Loucy (cell line): ENCODE results near the gene ARHGAP6.

ENCODE experiments used
- CTCF ChIP-seq: fragments of 200-600 bp; sonication (generic); conservative IDR thresholded peaks from 2 replicates; pipeline ENCODE4 v1.5.1; 2014; ENCODE audit warnings: mild to moderate bottlenecking, antibody characterized with exemption, low read length
- EZH2phosphoT487 ChIP-seq: fragments of 200-600 bp; IDR thresholded peaks from 2 replicates; pipeline ENCODE4 v1.6.1; 2018; ENCODE audit warnings: antibody characterized with exemption, mild to moderate bottlenecking, moderate library complexity, borderline replicate concordance

GRCh38 chrX:11397680-11398079 is 268.0 kb downstream of the ARHGAP6 start:
- no peak for TF ChIP-seq CTCF
- no peak for TF ChIP-seq EZH2phosphoT487
